WTC11 (cell line): ENCODE results near the gene FBXO42. TPM values are rescaled to one million over a fixed set of nuclear protein-coding genes. Genes with fewer than 3 reads are reported as not detected.

Source experiments
- ATF2 ChIP-seq: sonication (generic); formaldehyde crosslinking; IDR thresholded peaks from 2 replicates; pipeline ENCODE4 v1.8.1; 2022; ENCODE audit warnings: low read depth, missing genetic modification reagents, borderline replicate concordance
- CBFB ChIP-seq: sonication (generic); formaldehyde crosslinking; IDR thresholded peaks from 2 replicates; pipeline ENCODE4 v1.8.1; 2022; ENCODE audit warnings: mild to moderate bottlenecking, low read depth, missing genetic modification reagents
- CDX4 ChIP-seq: fragments of 250-450 bp; sonication (Bioruptor Pico); IDR thresholded peaks from 2 replicates; pipeline ENCODE4 v1.9.0; 2021; ENCODE audit warnings: moderate library complexity, mild to moderate bottlenecking, inconsistent platforms, borderline replicate concordance
- CTCF ChIP-seq: fragments of 200-600 bp; IDR thresholded peaks from 2 replicates; pipeline ENCODE4 v1.8.0; 2022; ENCODE audit warnings: antibody characterized with exemption
- E2F5 ChIP-seq: sonication (generic); formaldehyde crosslinking; IDR thresholded peaks from 2 replicates; pipeline ENCODE4 v1.8.1; 2022; ENCODE audit warnings: mild to moderate bottlenecking, moderate library complexity, missing genetic modification reagents
- EMX1 ChIP-seq: fragments of 250-450 bp; sonication (Bioruptor Pico); IDR thresholded peaks from 2 replicates; pipeline ENCODE4 v1.8.0; 2021; ENCODE audit warnings: mild to moderate bottlenecking
- FOXJ3 ChIP-seq: sonication (generic); formaldehyde crosslinking; IDR thresholded peaks from 2 replicates; pipeline ENCODE4 v1.9.0; 2021; ENCODE audit warnings: missing genetic modification reagents, mild to moderate bottlenecking, borderline replicate concordance
- GABPB1 ChIP-seq: sonication (generic); formaldehyde crosslinking; IDR thresholded peaks from 2 replicates; pipeline ENCODE4 v1.8.1; 2023; ENCODE audit warnings: mild to moderate bottlenecking, missing genetic modification reagents
- GRHL2 ChIP-seq: fragments of 250-450 bp; sonication (Bioruptor Pico); IDR thresholded peaks from 2 replicates; pipeline ENCODE4 v1.8.0; 2022; ENCODE audit warnings: mild to moderate bottlenecking, moderate library complexity; ENCODE audit not compliant: insufficient replicate concordance, severe bottlenecking
- HMGA2 ChIP-seq: fragments of 250-450 bp; sonication (Bioruptor Pico); IDR thresholded peaks from 2 replicates; pipeline ENCODE4 v1.4.0; 2021; ENCODE audit warnings: mild to moderate bottlenecking, moderate library complexity
- JUN ChIP-seq: sonication (generic); formaldehyde crosslinking; IDR thresholded peaks from 2 replicates; pipeline ENCODE4 v1.8.0; 2023; ENCODE audit warnings: mild to moderate bottlenecking, missing genetic modification reagents
- MAX ChIP-seq: sonication (generic); formaldehyde crosslinking; IDR thresholded peaks from 2 replicates; pipeline ENCODE4 v1.8.0; 2022; ENCODE audit warnings: mild to moderate bottlenecking, missing genetic modification reagents
- NFATC4 ChIP-seq: fragments of 250-450 bp; sonication (Bioruptor Pico); IDR thresholded peaks from 2 replicates; pipeline ENCODE4 v1.9.0; 2021; ENCODE audit warnings: mild to moderate bottlenecking
- NR2C2 ChIP-seq: sonication (generic); formaldehyde crosslinking; IDR thresholded peaks from 2 replicates; pipeline ENCODE4 v1.8.0; 2022; ENCODE audit warnings: mild to moderate bottlenecking, missing genetic modification reagents
- PRDM15 ChIP-seq: sonication (generic); formaldehyde crosslinking; IDR thresholded peaks from 2 replicates; pipeline ENCODE4 v1.8.0; 2022; ENCODE audit warnings: missing genetic modification reagents
- SMAD3 ChIP-seq: sonication (generic); formaldehyde crosslinking; IDR thresholded peaks from 2 replicates; pipeline ENCODE4 v1.8.0; 2022; ENCODE audit warnings: missing genetic modification reagents, mild to moderate bottlenecking, borderline replicate concordance
- SP1 ChIP-seq: sonication (generic); formaldehyde crosslinking; conservative IDR thresholded peaks from 2 replicates; pipeline ENCODE4 v1.8.1; 2022; ENCODE audit warnings: missing genetic modification reagents
- STAT6 ChIP-seq: sonication (generic); formaldehyde crosslinking; conservative IDR thresholded peaks from 2 replicates; pipeline ENCODE4 v1.8.1; 2023; ENCODE audit warnings: mild to moderate bottlenecking, low read depth, missing genetic modification reagents, moderate library complexity
- TEAD1 ChIP-seq: sonication (generic); formaldehyde crosslinking; IDR thresholded peaks from 2 replicates; pipeline ENCODE4 v1.8.0; 2022; ENCODE audit warnings: mild to moderate bottlenecking, missing genetic modification reagents
- TEAD4 ChIP-seq: sonication (generic); formaldehyde crosslinking; IDR thresholded peaks from 2 replicates; pipeline ENCODE4 v1.8.0; 2022; ENCODE audit warnings: mild to moderate bottlenecking, missing genetic modification reagents
- ZBTB21 ChIP-seq: sonication (generic); formaldehyde crosslinking; IDR thresholded peaks from 2 replicates; pipeline ENCODE4 v1.8.1; 2023; ENCODE audit warnings: mild to moderate bottlenecking, missing genetic modification reagents, borderline replicate concordance
- ZNF121 ChIP-seq: sonication (generic); formaldehyde crosslinking; IDR thresholded peaks from 2 replicates; pipeline ENCODE4 v1.8.0; 2023; ENCODE audit warnings: missing genetic modification reagents
- ZNF425 ChIP-seq: fragments of 250-450 bp; sonication (Bioruptor Pico); conservative IDR thresholded peaks from 2 replicates; pipeline ENCODE4 v1.9.0; 2021; ENCODE audit warnings: mild to moderate bottlenecking
- ZSCAN18 ChIP-seq: fragments of 250-450 bp; sonication (Bioruptor Pico); IDR thresholded peaks from 2 replicates; pipeline ENCODE4 v2.1.2; 2022; ENCODE audit warnings: mild to moderate bottlenecking, moderate library complexity
- total RNA-seq: library from RNA; stranded (reverse); gene quantifications from 3 replicates; pipeline ENCODE4 v1.2.3, GENCODE V29; 2021

Gene FBXO42
- total RNA-seq, 1 experiment from 2014 or later = 17.5 TPM

GRCh38 chr1:16212251-16212961 is 139.9 kb downstream of the FBXO42 start, which contains the start of gene ARHGEF19 (continued):
- TF ChIP-seq PRDM15 (CRISPR knock-in tag) (no peak), ZNF425 (CRISPR knock-in tag) (no peak), SP1 (CRISPR knock-in tag) (0 out of 2 replicates have a peak, but pooled peaks have one; percentile 32), SMAD3 (0 out of 2 replicates have a peak, but pooled peaks have one; percentile 68), CTCF (no peak), ZNF121 (CRISPR knock-in tag) (no peak), FOXJ3 (no peak), CBFB (CRISPR knock-in tag) (no peak), ATF2 (no peak), EMX1 (CRISPR knock-in tag) (no peak), ZBTB21 (no peak), HMGA2 (CRISPR knock-in tag) (no peak), STAT6 (no peak), TEAD1 (CRISPR knock-in tag) (no peak), E2F5 (CRISPR knock-in tag) (0 out of 2 replicates have a peak, but pooled peaks have one; percentile 45), JUN (CRISPR knock-in tag) (no peak), CDX4 (no peak), TEAD4 (CRISPR knock-in tag) (no peak), MAX (CRISPR knock-in tag) (peak; percentile 69), NFATC4 (CRISPR knock-in tag) (no peak), NR2C2 (no peak), GABPB1 (CRISPR knock-in tag) (no peak), GRHL2 (CRISPR knock-in tag) (no peak), ZSCAN18 (no peak)
